Stimulated activated CD8-positive, alpha-beta memory T cell treated with anti-CD3 and anti-CD28 coated beads, Interleukin-12 subunit alpha, Interleukin-12 subunit beta, amount 100 ng/mL, for 24 hours (primary cell): ENCODE results near the gene PLPPR4.
"Not testable (repeated sequence)": the region's sequence is repeated elsewhere in the genome, so short reads cannot be mapped to it uniquely, and the experiment has no call there.

Experiments
- DNase-seq: peaks from one replicate; pipeline ENCODE4 v3.0.0-alpha.2; 2020; ENCODE audit errors: extremely low read depth

The PLPPR4 gene

DNA sequence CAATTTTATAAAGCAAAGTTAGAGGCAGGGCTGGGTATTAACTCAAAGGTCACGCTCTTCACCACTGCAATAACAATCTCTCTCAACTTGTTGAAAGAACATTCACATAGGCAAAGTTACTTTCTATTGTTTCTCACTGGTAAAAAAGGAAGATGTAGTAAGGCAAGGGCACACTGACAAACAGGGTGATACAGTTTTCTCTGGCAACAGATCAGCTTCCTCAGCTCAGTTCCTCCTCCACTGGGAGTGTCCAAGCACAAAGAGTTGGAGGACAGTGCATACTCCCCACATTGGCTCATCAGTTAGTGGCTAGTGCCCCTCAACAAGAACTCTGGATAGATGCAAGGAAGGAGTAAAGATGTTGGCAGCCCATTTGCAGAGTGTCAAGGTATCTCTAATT is 3.7 kb downstream of the PLPPR4 start:
- no peak for DNase-seq

DNA sequence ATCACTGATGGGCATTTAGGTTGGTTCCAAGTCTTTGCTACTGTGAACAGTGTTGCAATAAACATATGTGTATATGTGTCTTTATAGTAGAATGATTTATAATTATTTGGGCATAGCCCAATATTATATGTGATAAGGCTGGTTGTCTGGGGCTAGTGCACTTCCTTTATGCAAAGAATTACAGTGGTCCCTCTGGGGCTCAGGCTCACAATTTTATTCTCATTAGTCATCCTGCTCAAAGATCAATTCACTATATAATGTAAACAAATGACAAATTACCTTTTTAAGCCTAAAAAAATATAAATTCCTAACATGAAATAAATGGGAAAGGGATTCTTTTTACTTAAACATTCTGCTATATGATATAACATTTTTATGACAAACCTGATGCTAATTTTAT is 5.0 kb downstream of the PLPPR4 start:
- DNase-seq, result no peak

DNA sequence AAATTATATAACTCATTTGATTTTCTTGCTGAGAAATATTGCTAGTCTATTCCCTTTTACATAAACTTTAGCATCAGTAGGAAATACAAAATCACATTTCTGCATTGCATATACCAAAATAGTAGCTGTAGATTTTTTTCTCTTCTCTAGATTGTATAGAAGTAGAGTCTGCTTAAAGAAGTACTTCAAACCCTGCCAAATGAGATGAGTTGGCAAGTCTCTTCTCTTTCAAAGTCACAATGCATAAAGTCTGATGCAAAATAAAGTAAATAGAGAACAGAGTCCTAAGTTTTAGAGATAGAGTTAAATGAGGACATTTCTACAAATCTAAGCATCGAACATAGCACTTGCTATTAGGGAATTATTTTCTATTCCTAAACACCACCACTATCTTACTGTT is 6.4 kb downstream of the PLPPR4 start:
- DNase-seq, result no peak

DNA sequence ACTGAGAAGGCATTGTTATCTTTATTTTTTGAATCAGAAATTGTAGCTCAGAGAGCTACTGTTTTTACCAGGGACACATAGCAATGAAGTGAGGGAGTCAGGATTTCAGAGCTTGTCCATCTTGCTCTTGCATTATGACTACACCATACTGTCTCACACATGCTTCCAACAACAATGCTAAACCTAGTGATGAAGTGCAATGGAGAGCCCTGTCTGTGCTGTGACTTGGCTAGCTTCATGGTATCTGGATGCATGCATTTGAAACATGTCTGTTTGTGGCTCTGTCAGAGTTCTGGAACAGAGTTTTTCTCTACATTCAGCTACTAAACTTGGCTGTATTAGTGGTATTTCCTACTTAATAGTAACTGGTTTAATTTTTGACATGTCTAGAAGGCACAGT is 7.0 kb downstream of the PLPPR4 start:
- DNase-seq, result no peak

DNA sequence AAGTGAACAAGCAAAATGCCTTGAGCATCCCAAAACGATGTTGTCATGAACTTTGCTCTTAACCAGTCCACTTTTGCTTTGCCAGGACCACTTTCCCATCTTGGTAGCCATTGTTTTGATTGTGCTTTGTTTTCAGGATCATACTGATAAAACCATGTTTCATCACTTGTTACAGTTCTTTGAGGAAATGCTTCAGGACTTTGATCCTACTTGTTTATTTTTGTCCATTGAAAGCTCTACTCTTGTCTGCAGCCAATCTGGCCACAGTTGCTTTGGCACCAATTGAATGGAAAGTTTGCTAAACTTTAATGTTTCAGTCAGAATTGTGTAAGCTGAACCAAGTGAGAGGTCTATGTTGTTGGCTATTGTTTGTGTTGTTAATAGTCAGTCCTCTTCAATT is 12.8 kb downstream of the PLPPR4 start:
- DNase-seq, result no peak

DNA sequence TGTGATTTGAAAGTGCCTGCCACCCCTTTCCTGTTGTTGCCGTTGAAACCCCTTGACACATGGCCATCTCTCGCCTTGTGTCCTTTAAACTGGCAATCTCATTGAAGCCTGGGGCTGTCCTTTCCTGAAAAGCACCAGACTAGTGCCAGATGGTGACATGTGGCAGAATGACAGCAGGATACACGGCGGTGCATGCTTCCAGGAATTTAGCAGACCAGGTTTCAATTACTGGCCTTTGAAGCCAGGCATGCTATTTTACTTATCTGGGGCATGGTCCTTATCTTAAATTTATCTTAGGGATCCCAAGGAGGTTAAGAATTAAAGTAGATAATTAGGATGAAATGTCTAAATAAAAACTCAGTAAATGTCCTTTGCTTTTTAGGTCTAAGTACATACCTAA is 15.2 kb downstream of the PLPPR4 start:
- DNase-seq, result no peak

DNA sequence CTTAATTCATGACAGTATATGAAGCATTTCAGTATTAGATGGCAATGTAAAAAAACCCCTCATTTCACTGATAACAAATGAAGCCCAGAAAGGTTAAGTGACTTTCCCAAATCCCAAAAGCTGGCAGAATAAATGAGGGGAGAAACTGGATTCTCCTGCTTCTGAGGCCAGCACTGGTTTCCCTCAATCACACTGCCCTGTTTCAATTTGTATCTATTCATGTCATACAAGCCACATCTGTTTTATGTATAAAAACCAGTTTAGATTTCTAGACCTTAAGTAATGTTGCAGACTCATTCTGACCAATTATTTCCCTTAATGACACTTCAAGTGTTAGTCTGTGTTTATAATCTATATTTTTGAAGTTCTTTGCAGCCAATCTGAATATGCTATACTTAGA is 16.8 kb downstream of the PLPPR4 start:
- DNase-seq, result no peak

DNA sequence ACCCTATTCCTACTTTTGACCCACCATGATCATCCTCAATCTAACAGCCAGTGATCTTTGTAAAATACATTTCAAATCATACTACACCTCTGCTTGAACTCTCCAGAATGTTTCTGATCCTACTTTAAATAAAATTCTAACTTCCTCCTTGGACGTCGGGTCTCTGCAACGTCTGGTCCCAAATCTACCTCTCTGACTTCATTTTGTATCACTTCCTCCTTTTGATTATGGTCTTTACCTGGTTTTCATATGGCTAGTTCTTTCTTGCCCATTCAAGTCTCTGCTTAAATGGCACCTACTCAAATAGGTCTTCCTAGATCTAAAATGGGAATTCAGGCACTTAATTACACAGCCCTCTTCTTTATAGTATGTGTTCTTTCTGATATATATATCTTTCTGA is 18.2 kb downstream of the PLPPR4 start:
- DNase-seq, result no peak

DNA sequence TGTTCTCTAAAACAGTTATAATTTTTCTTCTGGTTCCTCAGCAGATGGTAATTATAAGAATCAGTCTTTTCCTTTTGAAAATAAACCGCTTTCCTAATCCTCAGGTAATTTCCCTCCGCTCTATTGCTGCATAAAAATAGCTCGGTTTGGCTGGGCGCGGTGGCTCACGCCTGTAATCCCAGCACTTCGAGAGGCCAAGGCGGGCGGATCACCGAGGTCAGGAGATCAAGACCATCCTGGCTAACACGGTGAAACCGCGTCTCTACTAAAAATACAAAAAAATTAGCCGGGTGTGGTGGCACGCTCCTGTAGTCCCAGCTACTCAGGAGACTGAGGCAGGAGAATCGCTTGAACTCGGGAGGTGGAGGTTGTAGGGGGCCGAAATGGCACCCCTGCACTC is 19.2 kb downstream of the PLPPR4 start:
- not testable (repeated sequence) for DNase-seq

DNA sequence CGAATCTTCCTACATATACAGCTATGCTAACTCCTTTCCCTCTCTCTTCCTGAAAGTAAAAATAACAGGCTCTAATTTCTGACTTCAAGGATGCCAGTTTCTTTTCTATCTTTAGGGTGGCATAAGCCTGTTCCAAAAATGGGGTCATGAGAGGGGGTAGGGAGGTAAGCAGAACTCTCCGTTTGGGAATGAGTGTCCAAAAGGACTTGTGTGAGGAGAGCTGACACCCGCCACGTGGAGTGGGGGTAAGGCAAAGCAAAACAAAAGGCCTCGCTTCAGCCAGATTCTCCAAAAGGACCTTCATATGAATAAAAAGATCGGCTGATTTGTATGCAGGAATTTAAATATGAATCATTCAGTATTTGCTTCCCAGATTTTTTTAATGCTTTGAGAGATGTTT is 28.6 kb downstream of the PLPPR4 start:
- DNase-seq, result no peak

DNA sequence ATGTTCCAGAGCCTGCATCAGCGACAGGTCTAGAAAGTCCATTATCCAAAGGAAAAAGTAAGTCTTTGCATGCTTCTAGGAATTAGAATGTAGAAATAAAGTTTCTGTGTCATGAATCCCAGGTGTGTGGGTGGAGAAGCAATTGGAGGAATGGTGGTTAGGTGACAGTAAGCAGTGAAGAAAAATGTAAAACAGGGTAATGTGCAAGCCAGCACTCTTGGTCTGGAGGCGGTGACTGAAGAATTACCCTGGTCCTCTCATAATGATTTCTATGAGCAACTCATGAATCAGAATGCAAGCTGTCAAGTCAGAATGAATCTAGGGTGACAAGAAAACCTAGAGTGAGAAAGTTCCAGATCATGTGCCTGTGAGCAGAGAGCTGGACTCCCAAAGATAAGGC is 33.6 kb downstream of the PLPPR4 start:
- no peak for DNase-seq

DNA sequence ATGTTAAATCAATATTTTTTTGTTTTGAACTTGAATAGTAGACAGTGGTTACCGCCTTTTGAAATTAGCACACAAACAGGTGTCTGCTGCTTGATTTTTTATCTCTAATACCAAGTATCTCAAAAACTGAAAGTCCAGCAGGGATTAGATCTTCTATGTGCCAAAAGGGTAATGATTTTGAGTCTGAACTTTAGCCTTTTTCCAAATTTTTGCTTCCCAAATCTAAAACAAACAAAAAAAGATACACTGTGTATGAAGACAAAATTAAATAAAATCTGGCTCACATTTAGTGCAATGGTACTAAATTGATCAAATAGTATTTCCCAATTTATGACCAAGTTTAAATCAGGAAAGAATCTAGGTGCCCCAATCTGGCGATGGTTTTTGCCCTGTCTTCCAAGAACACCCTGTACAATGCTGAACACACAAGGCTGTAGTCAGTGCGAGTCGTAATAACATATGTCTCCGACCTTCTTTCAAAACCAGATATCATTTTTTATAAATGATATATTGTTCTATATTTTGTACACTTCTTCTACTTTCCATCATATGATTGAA is 40.5 kb downstream of the PLPPR4 start:
- DNase-seq, result no peak

DNA sequence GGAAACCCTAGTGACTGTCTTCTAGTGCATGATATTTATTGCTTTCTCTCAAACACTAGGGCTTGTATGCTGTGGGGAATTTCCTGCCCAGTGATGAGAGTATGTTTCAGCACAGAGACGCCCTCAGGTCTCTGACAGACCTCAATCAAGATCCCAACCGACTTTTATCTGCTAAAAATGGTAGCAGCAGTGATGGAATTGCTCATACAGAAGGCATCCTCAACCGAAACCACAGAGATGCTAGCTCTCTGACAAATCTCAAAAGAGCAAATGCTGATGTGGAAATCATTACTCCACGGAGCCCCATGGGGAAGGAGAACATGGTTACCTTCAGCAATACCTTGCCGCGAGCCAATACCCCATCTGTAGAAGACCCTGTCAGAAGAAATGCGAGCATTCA is 41.3 kb downstream of the PLPPR4 start:
- DNase-seq, result no peak

DNA sequence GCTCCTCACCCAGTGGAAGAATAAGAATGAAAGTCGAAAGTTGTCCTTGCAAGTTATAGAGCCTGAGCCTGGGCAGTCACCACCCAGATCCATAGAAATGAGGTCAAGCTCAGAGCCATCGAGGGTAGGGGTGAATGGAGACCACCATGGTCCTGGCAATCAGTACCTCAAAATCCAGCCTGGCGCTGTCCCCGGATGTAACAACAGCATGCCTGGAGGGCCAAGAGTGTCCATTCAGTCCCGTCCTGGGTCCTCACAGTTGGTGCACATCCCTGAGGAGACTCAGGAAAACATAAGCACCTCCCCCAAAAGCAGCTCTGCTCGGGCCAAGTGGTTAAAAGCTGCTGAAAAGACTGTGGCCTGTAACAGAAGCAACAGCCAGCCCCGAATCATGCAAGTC is 41.8 kb downstream of the PLPPR4 start:
- DNase-seq, result no peak

DNA sequence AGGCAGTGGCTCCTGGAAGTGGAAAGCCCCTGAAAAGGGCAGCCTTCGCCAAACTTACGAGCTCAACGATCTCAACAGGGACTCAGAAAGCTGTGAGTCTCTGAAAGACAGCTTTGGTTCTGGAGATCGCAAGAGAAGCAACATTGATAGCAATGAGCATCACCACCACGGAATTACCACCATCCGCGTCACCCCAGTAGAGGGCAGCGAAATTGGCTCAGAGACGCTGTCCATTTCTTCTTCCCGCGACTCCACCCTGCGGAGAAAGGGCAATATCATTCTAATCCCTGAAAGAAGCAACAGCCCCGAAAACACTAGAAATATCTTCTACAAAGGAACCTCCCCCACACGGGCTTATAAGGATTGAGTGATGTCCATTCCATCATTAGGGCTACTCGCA is 42.4 kb downstream of the PLPPR4 start:
- no peak for DNase-seq

DNA sequence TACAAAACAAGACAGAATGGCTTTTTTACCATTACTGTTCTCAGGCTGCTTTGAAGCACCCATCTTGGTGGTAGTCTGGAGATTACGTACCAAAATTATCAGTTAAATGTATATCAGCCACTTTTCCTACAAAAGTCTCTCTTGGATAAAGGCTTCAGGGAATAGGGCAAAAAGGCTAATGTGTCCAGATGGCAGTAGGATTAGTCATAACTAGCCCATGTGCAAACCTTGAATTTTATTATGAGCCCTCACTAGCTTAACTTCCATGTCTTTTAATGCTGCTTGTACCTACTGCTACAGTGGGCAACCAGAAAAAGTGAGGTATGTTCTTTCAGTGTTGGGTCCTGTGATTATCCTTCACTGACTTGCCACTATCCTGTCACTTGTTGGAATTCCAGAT is 51.0 kb downstream of the PLPPR4 start:
- DNase-seq, result no peak

DNA sequence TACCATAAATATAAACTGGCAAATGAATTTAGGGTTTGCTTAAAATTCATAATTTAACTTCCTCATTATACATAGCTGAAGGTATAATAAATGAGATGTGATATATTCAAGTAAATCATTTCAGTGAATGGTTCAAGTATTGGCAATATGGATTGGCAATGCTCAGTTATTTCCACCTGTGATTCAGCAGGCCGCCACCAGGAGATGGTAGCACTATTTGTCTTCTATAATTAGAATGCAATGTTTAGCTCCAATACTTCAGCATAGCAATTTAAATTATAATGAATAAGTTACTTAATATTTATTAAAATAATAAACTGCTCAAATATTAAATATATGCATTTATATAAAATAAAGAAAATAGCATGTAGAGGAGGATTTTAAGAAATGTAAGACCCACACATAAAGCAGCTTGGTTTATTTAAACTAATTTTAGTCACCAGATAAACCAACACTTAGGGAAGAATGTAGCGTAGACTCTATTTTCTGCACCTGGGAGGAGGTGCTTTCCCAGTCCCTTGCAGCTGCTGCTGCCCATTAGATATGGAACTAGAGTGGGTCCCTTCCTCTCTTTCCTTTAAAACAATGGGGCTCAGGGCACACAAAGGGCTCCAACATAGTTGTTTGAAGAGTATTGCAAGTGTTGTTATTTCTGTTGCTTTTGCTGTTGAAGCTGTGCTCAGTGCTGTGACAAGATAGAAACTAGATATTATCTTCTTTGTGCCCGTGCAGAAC is 62.1 kb downstream of the PLPPR4 start:
- DNase-seq, result no peak

DNA sequence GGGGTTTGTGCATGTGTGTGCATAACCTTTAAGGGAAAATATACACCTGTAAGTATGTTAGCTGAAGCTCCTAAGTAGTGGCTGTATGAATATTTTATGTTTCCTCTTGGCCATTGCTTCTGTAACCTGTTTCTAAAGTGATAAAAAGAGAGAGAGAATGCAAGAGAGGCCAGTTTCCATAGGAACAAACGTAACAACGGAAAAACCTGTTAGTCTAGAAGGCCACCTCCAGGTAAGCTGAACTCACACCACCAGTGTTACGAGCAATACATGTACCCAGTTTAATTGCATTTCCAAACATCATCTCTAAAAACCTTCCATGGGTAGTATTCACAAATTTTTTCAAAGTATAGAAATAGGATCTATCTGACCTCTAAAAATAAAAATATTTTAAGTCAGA is 63.1 kb downstream of the PLPPR4 start:
- no peak for DNase-seq

DNA sequence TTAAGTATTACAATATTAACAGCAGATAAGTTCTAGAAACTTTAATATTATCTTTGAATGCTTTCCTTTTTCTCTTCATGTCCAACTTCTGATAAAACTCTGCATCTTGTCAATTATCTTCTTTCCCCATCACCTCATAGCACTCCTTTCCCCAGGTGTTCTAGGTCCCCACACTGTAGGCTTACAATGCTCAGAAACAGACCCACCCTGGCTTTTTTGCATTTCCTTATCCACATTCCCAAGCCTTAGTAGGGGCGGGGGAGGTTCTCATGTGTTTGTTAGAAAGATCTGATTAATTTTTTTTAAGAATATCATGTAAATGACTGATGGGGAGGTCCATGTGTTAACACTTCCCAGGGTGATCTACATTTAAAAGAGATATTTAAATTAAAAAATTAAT is 63.9 kb downstream of the PLPPR4 start:
- no peak for DNase-seq

DNA sequence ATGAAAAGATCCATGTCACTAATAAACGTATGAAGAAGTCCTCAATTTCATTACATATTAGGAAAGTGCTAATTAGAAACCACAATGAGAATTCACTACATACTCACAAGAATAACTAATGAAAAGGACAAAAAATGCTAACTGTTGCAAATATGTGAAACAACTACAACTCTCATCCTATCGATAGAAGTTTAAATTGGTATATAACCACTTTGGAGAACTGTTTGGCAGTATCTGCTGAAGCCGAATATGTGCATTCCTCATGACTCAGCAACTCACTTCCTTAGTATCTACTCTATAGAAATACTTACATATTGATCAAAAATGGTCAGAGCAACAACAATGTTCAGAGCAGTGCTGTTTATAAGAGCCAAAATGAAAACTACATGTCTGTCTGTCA is 66.8 kb downstream of the PLPPR4 start:
- no peak for DNase-seq

DNA sequence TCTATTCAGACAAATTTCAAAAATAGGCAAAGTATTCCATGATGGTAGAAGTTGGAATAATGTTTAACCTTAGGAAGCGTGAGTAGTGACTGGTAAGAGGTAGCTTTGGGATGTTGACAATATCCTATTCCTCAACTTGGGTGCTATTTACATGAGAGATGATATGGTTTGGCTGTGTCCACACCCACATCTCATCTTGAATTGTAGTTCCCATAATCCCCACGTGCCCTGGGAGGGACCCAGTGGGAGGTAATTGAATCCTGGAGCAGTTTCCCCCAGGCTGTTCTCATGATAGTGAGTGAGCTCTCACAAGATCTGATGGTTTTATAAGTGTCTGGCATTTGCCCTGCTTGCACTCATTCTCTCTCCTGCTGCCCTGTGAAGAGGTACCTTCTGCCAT is 67.3 kb downstream of the PLPPR4 start:
- no peak for DNase-seq

DNA sequence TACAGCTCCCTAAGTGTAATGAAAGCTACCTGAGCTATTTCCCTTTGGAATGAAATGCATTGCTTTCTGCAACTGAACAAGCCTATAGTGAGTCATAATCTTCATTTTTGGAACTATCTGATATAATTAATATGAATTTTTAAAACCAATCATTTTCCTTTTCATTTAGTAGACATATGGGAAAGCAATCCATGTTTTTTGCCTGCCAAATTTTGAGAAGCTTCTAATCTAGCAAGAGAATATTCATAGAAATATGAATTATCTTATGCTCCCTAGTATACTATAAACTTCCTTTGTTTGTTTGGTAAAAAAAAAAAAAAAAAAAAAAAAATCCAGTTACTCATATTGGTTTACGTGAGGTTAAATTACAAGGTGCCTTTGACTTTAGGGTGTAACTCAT is 68.3 kb downstream of the PLPPR4 start:
- DNase-seq, result no peak

DNA sequence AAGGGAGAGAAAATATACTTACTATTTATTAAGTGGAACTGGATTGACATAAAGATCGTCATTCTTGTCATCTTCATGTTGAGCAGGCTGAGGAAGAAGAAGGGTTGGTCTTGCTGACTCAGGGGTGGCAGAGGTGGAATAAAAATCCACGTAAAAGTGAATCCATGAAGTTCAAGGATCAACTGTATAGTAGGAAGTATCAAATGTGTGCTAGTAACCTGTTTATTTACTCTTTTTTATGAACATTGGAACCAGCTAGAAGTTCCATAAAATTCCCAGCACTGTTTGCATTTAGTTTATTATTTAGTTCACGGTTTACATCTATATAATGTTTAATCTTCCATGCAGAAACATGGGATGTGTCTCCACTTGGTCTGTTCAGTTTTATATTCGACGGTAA is 70.7 kb downstream of the PLPPR4 start:
- DNase-seq, result no peak

DNA sequence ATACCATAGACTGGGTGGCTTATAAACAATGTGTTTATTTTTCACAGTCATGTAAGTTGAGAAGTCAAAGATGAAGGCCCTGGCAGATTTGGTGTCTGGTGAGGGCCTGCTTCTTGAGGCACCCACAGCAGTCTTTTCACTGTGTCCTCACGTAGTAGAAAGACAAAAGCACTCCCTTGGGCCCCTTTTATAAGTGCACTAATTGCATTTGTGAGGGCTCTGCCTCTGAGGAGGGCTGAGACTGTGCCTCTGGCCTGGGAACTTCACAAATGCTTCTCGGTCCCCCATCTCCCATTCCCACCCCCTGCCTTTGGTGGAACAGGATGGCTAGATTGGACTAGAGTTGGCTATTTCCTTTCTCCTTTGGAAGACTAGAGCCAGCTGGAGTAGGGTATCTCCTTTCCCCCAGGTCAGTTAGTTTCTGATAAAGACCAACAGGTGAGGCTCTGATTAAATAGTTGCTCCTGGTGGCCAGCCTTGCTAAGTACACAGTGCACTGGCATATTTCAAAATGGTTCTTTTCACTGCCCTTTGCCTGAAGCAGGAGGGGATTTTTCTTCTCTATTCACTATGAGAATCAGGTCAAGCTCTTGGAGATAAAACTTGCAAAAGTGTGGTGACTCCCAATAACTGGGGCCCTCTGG is 82.9 kb downstream of the PLPPR4 start:
- DNase-seq, result no peak
